Measurements from ENCODE around the gene SLC7A1. TPM values are rescaled to one million over a fixed set of nuclear protein-coding genes. Genes with fewer than 3 reads are reported as not detected.

SLC7A1 gene
- total RNA-seq, 4 donors from 2014 or later, result 87.5 to 127 (median 93.9) TPM

GRCh38 chr13:29465741-29466293 is 129.7 kb downstream of the SLC7A1 start:
- Histone ChIP-seq H3K9me3 (no peaks in the 10 kb centered on the region), H3K27me3 (peaks cover 0 to 15% (median 0%) of the 10 kb centered on the region in 4 donors), H3K36me3 (no peaks in the 10 kb centered on the region), H3K4me3 (no peak overlapping the region), H3K27ac (no peak overlapping the region), H3K4me1 (no peaks in the 10 kb centered on the region)
- intact Hi-C loops (cut with DNase I), result no loop called here
- DNase-seq, result no peak
- WGBS, 2 donors, result 49 to 58% methylated on average over 3 to 6 of the region's 6 CpGs
- TF ChIP-seq POLR2A (IDR thresholded peaks at IDR 0.05) (no peak), CTCF (IDR thresholded peaks at IDR 0.05) (no peak)

GRCh38 chr13:29464105-29464679 is 131.3 kb downstream of the SLC7A1 start:
- WGBS, 2 donors, result 75 to 78% methylated on average over 4 of the region's 4 CpGs
- DNase-seq, result no peak

GRCh38 chr13:29459813-29460355 is 135.6 kb downstream of the SLC7A1 start:
- no peak overlapping the region for H3K27ac ChIP-seq
- H3K4me1 ChIP-seq, result peaks cover 0 to 5% (median 0%) of the 10 kb centered on the region in 3 donors
- H3K27me3 ChIP-seq, result peaks cover 0 to 15% (median 0%) of the 10 kb centered on the region in 4 donors
- TF ChIP-seq CTCF (IDR thresholded peaks at IDR 0.05), result no peak
- no peak for DNase-seq
- 47 to 75% methylated on average over 2 of the region's 2 CpGs for WGBS, 2 donors
- no peak overlapping the region for H3K4me3 ChIP-seq
- no peaks in the 10 kb centered on the region for H3K9me3 ChIP-seq
- intact Hi-C loops (cut with DNase I), result no loop called here
- no peaks in the 10 kb centered on the region for H3K36me3 ChIP-seq

More at GRCh38 chr13:29464105-29464679, 131.3 kb downstream of the SLC7A1 start:
- TF ChIP-seq POLR2A (IDR thresholded peaks at IDR 0.05) (no peak), CTCF (IDR thresholded peaks at IDR 0.05) (no peak)
- Histone ChIP-seq H3K4me1 (no peaks in the 10 kb centered on the region), H3K27ac (no peak overlapping the region), H3K4me3 (no peak overlapping the region), H3K9me3 (no peaks in the 10 kb centered on the region), H3K27me3 (peaks cover 0 to 15% (median 0%) of the 10 kb centered on the region in 4 donors), H3K36me3 (no peaks in the 10 kb centered on the region)
- intact Hi-C loops (cut with DNase I), result no loop called here
